PFSK-1 (cell line): ENCODE results near the gene GNRHR.

Experiments used
- FOXP2 ChIP-seq: optimal IDR thresholded peaks from 2 replicates; pipeline ENCODE3; 2011; ENCODE audit warnings: borderline replicate concordance, control low read depth, inconsistent platforms; ENCODE audit not compliant: insufficient read depth; ENCODE audit errors: extremely low read length, extremely low read depth
- POLR2AphosphoS5 ChIP-seq: IDR thresholded peaks from 2 replicates; pipeline ENCODE4 v1.6.1; 2012; ENCODE audit warnings: low read depth, mild to moderate bottlenecking, control low read depth, low read length, moderate library complexity
- REST ChIP-seq, 2 experiments: IDR thresholded peaks; 2 replicates each; pipeline versions ENCODE4 v1.6.1 to v1.8.0; 2011 to 2012; ENCODE audit warnings: low read depth in 2 of 2, low read length in 2 of 2, control low read depth in 1 of 2, inconsistent platforms in 1 of 2, mild to moderate bottlenecking in 1 of 2, moderate library complexity in 1 of 2; ENCODE audit not compliant: insufficient read depth in 1 of 2
- SIN3A ChIP-seq: IDR thresholded peaks from 2 replicates; pipeline ENCODE4 v1.6.1; 2012; ENCODE audit warnings: mild to moderate bottlenecking, low read length, moderate library complexity, borderline replicate concordance; ENCODE audit not compliant: insufficient read depth
- TAF1 ChIP-seq: IDR thresholded peaks from 2 replicates; pipeline ENCODE4 v1.6.1; 2012; ENCODE audit warnings: low read length, control low read depth, borderline replicate concordance; ENCODE audit not compliant: insufficient read depth

DNA sequence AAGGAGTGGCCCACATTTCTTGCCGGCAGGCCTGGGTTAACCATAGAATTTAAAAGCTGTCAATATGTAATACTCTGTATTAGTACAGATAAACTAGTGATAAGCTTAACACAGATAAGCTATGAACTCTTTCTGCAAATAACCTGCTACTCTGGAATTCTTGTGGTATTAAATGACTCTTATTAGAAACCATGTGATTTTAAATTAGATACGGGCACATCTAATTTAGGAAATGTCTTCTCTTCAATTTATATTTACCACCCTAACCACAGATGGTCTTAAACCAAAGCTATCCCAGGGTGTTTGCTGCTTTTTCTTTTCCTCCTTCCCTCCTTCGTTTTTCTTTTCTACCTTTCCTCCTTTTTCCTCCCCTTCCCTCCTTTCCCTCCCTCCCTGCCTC is 4.9 kb downstream of the GNRHR start:
- TF ChIP-seq REST (IDR thresholded peaks at IDR 0.05; ENCODE audit: insufficient read depth in 1 of 2, low read depth in 2 of 2, low read length in 2 of 2), result no peak
- TF ChIP-seq POLR2AphosphoS5, result no peak
- no peak for TF ChIP-seq SIN3A
- TF ChIP-seq FOXP2, result no peak
- TF ChIP-seq TAF1, result no peak
